HG03103 (cell line): ENCODE results near the gene NOL7.

Experiments
- ATAC-seq: cut with Tn5 transposase; IDR thresholded peaks from one replicate; pipeline ENCODE4 v1.9.1; 2021; ENCODE audit warnings: low read depth; ENCODE audit not compliant: unreplicated experiment

The NOL7 gene

GRCh38 chr6:13648850-13649249, 33.7 kb downstream of the NOL7 start:
- ATAC-seq: no peak

DNA sequence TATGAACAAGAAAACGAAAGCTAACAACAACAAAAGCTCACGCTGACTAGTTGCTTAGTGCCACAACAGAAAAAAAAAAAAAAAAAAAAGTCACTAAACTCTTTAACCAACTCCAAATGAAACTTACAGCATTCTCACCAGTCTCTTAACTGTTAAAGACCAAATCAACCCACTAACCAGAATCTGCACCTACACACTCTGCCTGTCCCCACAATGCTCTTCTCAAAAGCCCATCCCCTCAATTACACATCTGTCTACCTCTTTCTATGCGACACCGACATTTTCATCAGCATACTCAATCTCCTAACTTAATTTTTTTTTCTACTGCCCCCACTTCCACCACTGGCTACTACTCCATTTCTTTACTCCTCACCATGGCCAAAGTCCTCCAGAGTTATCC, 34.3 kb downstream of the NOL7 start:
- ATAC-seq: no peak

GRCh38 chr6:13653296-13653695, 38.2 kb downstream of the NOL7 start:
- ATAC-seq: no peak

GRCh38 chr6:13654496-13654895, 39.4 kb downstream of the NOL7 start:
- no peak for ATAC-seq

GRCh38 chr6:13655700-13656099, 40.6 kb downstream of the NOL7 start:
- no peak for ATAC-seq

DNA sequence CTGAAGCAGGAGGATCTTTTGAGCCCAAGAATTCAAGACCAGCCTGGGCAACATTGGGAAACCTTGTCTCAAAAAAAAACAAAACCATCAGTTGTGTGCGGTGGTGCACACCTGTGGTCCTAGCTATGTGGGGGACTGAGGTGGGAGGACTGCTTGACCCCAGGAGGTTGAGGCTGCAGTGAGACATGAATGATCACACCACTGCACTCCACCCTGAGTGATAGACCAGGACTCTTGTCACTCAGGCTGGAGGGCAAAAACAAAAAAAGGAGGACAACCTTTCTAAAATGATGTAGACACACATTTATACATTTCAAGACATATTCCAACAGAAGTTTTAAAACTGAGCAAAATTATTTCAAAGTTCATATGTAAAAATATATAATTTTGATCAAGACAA, 45.1 kb downstream of the NOL7 start:
- ATAC-seq: no peak

- ATAC-seq: no peak
These were observed 45.8 kb downstream of the NOL7 start for GRCh38 chr6:13660893-13661292.

- ATAC-seq: no peak
These were observed 46.5 kb downstream of the NOL7 start for GRCh38 chr6:13661647-13662046.

GRCh38 chr6:13662651-13663334, 47.7 kb downstream of the NOL7 start:
- ATAC-seq: no peak

GRCh38 chr6:13663986-13664385, 48.9 kb downstream of the NOL7 start:
- no peak for ATAC-seq

DNA sequence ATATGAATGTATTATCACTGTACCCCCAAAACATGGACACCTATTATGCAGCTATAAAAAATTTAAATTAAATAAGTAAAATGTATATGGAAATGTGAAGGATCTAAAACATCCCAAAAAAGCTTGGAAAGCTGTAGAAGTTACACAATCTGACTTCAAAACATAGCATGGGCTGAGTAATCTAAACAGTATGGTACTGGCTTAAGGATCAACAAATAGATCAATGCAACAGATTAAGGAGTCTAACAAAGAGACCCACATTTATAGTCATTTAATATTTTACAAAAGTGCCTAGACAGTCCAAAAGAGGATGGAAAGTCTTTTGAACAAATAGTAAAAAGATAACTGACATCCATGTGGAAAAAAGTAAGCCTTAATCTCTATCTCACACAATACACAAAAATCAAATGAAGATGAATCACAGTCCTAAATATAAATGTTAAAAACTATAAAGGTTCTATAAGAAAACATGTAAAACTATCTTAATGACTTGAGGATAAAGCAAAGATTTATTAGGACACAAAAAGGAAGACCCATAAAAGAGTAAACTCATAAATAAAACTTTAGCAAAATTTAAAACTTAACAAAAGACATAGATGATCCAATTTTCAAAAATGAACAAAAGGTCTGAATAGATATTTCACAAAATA, 49.7 kb downstream of the NOL7 start:
- ATAC-seq: no peak

DNA sequence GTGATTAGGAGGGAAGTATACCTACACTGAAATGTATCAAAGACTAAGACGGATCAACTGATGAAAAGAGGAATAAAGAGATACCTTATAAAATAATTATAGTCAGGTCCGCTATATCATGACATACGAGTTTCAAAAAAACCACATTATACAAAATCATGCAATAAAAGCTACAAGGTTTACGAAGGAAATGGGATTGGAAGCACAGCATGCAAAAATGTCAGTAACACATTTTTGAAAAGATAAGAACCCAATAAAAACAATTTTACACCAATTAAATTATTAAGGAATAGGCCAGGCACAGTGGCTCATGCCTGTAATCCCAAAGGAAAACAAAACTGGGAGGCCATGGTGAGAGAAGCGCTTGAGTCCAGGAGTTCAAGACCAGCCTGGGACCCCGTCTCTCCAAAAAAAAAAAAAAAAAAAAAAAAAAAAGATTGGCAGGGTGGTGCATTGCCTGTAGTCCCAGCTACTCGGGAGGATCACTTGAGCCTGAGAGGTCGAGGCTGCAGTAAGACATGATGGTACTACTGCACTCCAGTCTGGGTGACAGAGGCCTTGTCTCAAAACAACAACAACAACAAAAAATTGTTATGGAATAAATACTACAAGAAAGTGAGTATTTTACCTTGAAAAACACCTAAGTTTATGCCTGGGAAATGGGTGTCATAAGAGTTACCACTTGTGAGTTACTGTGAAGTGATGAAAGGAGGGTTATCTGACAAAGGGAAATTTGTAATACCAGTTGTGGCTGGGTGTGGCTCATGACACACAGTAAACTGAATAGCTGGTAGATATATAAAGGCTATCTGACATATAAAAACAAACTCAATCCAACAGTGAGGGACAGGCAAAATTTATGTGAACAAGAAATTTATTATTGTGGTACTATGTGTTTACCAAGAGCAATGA, 51.3 kb downstream of the NOL7 start:
- ATAC-seq: no peak

GRCh38 chr6:13667655-13668054, 52.5 kb downstream of the NOL7 start:
- no peak for ATAC-seq

- no peak for ATAC-seq
These were observed 53.3 kb downstream of the NOL7 start for GRCh38 chr6:13668291-13668928.

- no peak for ATAC-seq
These were observed 54.3 kb downstream of the NOL7 start for GRCh38 chr6:13669476-13669875.
